Measurements from ENCODE around the gene ULK4.
"Not testable (repeated sequence)": the region's sequence is repeated elsewhere in the genome, so short reads cannot be mapped to it uniquely, and the experiment has no call there.

Gene ULK4

DNA sequence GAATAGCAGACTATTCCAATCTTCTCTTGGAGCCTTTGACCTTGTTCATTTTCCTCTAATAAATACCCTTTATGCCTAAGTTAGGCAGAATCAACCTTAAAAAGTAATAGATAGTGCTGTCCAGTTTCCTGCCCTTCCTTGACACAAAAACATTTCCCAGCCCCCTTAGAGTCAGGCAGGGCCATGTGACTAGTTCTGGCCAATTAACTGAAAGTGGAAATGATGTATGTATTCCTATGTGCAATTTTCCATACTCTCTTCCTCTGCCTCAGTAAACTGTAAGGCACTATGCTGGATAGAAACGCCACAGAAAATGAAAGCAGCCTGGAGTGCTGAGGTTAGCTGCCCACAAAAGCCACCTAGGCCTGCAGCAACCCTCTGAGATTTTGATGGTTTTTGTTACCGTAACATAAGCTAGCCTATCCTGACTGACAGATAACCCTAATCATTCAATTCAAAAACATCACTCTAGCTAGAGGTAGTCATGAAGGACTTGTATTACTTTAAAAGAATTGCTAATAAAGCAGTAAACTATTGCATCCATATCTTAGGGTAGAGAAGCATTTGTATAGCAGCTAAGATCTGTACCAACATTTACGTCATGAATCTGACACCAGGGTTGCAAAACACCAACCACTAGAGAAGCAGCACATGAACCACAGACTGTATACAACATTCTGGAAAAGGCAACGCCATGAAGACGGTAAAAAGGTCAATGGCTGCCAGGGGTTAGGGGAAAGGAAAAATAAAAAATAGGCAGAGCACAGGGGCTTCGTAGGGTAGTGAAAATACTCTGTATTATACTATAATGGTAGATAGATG is 112.9 kb downstream of the ULK4 start:
- TF ChIP-seq CTCF (IDR thresholded peaks at IDR 0.05; ENCODE audit: low read depth, low read length) = no peak
- TF ChIP-seq EZH2phosphoT487 (IDR thresholded peaks at IDR 0.05; ENCODE audit: low read depth) = no peak
- Histone ChIP-seq H3K4me2 (ENCODE audit: low read length) (no peak overlapping the region), H3K9me3 (ENCODE audit: insufficient read depth, low read length) (no peaks in the 10 kb centered on the region), H3K79me2 (ENCODE audit: low read length) (no peaks in the 10 kb centered on the region), H3K4me3 (ENCODE audit: low read length) (no peak overlapping the region), H3K27ac (ENCODE audit: low read length) (no peak overlapping the region), H2AFZ (ENCODE audit: low read depth, low read length) (no peak overlapping the region), H3K36me3 (replicated peaks; ENCODE audit: low read depth, low read length) (no peaks in the 10 kb centered on the region), H3K27me3 (ENCODE audit: low read depth, low read length) (no peaks in the 10 kb centered on the region), H3K9ac (ENCODE audit: low read length) (no peak overlapping the region), H3K4me1 (ENCODE audit: low read length) (no peaks in the 10 kb centered on the region), H4K20me1 (ENCODE audit: insufficient read depth, low read length) (no peaks in the 10 kb centered on the region)

- H3K4me2 ChIP-seq (ENCODE audit: low read length) = no peak overlapping the region
- no peaks in the 10 kb centered on the region for H3K4me1 ChIP-seq (ENCODE audit: low read length)
Measured at GRCh38 chr3:41847679-41848078, 114.2 kb downstream of the ULK4 start.

DNA sequence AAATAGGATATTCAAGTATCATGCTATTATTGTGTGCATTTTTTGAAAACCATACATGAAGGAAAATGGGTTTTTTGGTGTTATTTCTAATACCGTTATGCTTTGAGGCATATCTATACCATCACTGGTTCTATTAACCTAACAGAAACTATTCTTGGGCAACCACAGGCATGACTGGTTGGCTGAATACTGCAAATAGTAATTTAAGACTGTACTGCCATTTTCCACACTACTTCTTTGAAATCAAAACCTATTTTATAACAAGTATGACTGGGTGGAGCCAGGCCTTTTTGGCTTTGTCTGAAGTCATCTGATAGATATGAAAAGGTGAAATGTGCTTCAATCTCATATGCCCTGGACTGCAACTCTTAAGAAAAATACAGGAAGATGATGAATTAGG is 115.1 kb downstream of the ULK4 start:
- Histone ChIP-seq H3K27ac (ENCODE audit: low read length) (no peak overlapping the region), H3K4me3 (ENCODE audit: low read length) (no peak overlapping the region), H2AFZ (ENCODE audit: low read depth, low read length) (no peak overlapping the region), H3K4me2 (ENCODE audit: low read length) (no peak overlapping the region), H3K9ac (ENCODE audit: low read length) (no peak overlapping the region), H3K27me3 (ENCODE audit: low read depth, low read length) (no peaks in the 10 kb centered on the region), H3K4me1 (ENCODE audit: low read length) (no peaks in the 10 kb centered on the region), H4K20me1 (ENCODE audit: insufficient read depth, low read length) (no peaks in the 10 kb centered on the region), H3K9me3 (ENCODE audit: insufficient read depth, low read length) (no peaks in the 10 kb centered on the region), H3K36me3 (replicated peaks; ENCODE audit: low read depth, low read length) (no peaks in the 10 kb centered on the region), H3K79me2 (ENCODE audit: low read length) (no peaks in the 10 kb centered on the region)
- TF ChIP-seq EZH2phosphoT487 (IDR thresholded peaks at IDR 0.05; ENCODE audit: low read depth) (no peak), CTCF (IDR thresholded peaks at IDR 0.05; ENCODE audit: low read depth, low read length) (no peak)

More at GRCh38 chr3:41847679-41848078, 114.2 kb downstream of the ULK4 start:
- no peak for TF ChIP-seq EZH2phosphoT487 (IDR thresholded peaks at IDR 0.05; ENCODE audit: low read depth)
- TF ChIP-seq CTCF (IDR thresholded peaks at IDR 0.05; ENCODE audit: low read depth, low read length) = no peak
- H3K4me3 ChIP-seq (ENCODE audit: low read length) = no peak overlapping the region
- H4K20me1 ChIP-seq (ENCODE audit: insufficient read depth, low read length) = no peaks in the 10 kb centered on the region
- no peak overlapping the region for H3K27ac ChIP-seq (ENCODE audit: low read length)
- no peak overlapping the region for H2AFZ ChIP-seq (ENCODE audit: low read depth, low read length)
- no peaks in the 10 kb centered on the region for H3K9me3 ChIP-seq (ENCODE audit: insufficient read depth, low read length)
- H3K9ac ChIP-seq (ENCODE audit: low read length) = no peak overlapping the region
- H3K79me2 ChIP-seq (ENCODE audit: low read length) = no peaks in the 10 kb centered on the region
- no peaks in the 10 kb centered on the region for H3K27me3 ChIP-seq (ENCODE audit: low read depth, low read length)
- H3K36me3 ChIP-seq (replicated peaks; ENCODE audit: low read depth, low read length) = no peaks in the 10 kb centered on the region

GRCh38 chr3:41845826-41846225 is 116.1 kb downstream of the ULK4 start:
- no peaks in the 10 kb centered on the region for H4K20me1 ChIP-seq (ENCODE audit: insufficient read depth, low read length)
- no peaks in the 10 kb centered on the region for H3K36me3 ChIP-seq (replicated peaks; ENCODE audit: low read depth, low read length)
- no peaks in the 10 kb centered on the region for H3K79me2 ChIP-seq (ENCODE audit: low read length)
- no peak overlapping the region for H3K4me2 ChIP-seq (ENCODE audit: low read length)
- no peak overlapping the region for H2AFZ ChIP-seq (ENCODE audit: low read depth, low read length)
- no peaks in the 10 kb centered on the region for H3K4me1 ChIP-seq (ENCODE audit: low read length)
- H3K9me3 ChIP-seq (ENCODE audit: insufficient read depth, low read length) = no peaks in the 10 kb centered on the region
- H3K27ac ChIP-seq (ENCODE audit: low read length) = no peak overlapping the region
- no peaks in the 10 kb centered on the region for H3K27me3 ChIP-seq (ENCODE audit: low read depth, low read length)
- TF ChIP-seq CTCF (IDR thresholded peaks at IDR 0.05; ENCODE audit: low read depth, low read length) = no peak
- TF ChIP-seq EZH2phosphoT487 (IDR thresholded peaks at IDR 0.05; ENCODE audit: low read depth) = no peak
- H3K9ac ChIP-seq (ENCODE audit: low read length) = no peak overlapping the region
- no peak overlapping the region for H3K4me3 ChIP-seq (ENCODE audit: low read length)

DNA sequence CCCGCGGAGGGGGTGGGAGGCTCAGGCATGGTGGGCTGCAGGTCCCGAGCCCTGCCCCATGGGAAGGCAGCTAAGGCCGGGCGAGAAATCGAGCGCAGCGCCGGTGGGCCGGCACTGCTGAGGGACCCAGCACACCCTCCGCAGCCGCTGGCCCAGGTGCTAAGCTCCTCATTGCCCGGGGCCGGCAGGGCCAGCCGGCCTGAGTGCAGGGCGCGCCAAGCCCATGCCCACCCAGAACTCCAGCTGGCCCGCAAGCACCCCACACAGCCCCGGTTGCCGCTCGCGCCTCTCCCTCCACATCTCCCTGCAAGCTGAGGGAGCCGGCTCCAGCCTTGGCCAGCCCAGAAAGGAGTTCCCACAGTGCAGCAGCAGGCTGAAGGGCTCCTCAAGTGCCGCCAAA is 117.6 kb downstream of the ULK4 start:
- H4K20me1 ChIP-seq (ENCODE audit: insufficient read depth, low read length); H3K27ac ChIP-seq (ENCODE audit: low read length); H3K4me3 ChIP-seq (ENCODE audit: low read length); H3K4me2 ChIP-seq (ENCODE audit: low read length); H2AFZ ChIP-seq (ENCODE audit: low read depth, low read length); H3K4me1 ChIP-seq (ENCODE audit: low read length); H3K9me3 ChIP-seq (ENCODE audit: insufficient read depth, low read length); H3K79me2 ChIP-seq (ENCODE audit: low read length); H3K36me3 ChIP-seq (replicated peaks; ENCODE audit: low read depth, low read length); H3K9ac ChIP-seq (ENCODE audit: low read length); H3K27me3 ChIP-seq (ENCODE audit: low read depth, low read length): not testable (repeated sequence)

DNA sequence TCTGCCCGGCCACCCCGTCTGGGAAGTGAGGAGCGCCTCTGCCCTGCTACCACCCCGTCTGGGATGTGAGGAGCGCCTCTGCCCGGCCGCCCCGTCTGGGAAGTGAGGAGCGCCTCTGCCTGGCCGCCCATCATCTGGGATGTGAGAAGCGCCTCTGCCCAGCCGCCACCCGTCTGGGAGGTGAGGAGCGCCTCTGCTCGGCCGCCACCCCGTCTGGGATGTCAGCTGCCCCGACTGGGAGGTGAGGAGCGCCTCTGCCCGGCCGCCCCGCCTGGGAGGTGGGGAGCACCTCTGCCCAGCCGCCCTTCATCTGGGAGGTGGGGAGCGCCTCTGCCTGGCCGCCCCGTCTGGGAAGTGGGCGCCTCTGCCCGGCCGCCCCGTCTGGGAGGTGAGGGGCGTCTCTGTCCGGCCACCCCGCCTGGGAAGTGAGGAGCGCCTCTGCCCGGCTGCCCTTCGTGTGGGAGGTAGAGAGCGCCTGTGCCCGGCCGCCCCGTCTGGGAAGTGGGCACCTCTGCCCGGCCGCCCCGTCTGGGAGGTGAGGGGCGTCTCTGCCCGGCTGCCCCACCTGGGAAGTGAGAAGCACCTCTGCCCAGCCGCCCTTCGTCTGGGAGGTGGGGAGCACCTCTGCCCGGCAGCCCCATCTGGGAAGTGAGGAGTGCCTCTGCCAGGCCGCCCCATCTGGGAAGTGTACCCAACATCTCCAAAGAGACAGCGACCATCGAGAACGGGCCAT is 120.8 kb downstream of the ULK4 start:
- not testable (repeated sequence) for H3K79me2 ChIP-seq (ENCODE audit: low read length); H4K20me1 ChIP-seq (ENCODE audit: insufficient read depth, low read length); H3K9ac ChIP-seq (ENCODE audit: low read length); H3K4me2 ChIP-seq (ENCODE audit: low read length); H3K36me3 ChIP-seq (replicated peaks; ENCODE audit: low read depth, low read length); H3K27ac ChIP-seq (ENCODE audit: low read length); H3K9me3 ChIP-seq (ENCODE audit: insufficient read depth, low read length); H2AFZ ChIP-seq (ENCODE audit: low read depth, low read length); H3K4me3 ChIP-seq (ENCODE audit: low read length)
- peaks cover 13% of the 10 kb centered on the region for H3K4me1 ChIP-seq (ENCODE audit: low read length)
- H3K27me3 ChIP-seq (ENCODE audit: low read depth, low read length) = peaks cover 16% of the 10 kb centered on the region; the same call in 1 of the 2 replicates

All from OCI-LY3 (cell line).